OCI-LY3 (cell line): Measurements from ENCODE around the gene FNIP1.

Experiments used
- H2AFZ ChIP-seq: fragments of 200-600, 300-600 bp; shearing (Covaris generic); 2 replicates; pipeline ENCODE4 v1.6.0; 2014; ENCODE audit warnings: antibody characterized with exemption, low read depth, low read length
- H3K27ac ChIP-seq: fragments of 200-600, 300-600 bp; sonication (generic); 2 replicates; pipeline ENCODE4 v1.5.1; 2014; ENCODE audit warnings: mild to moderate bottlenecking, low read length, moderate library complexity, mixed read lengths
- H3K27me3 ChIP-seq: fragments of 200-600, 300-600 bp; sonication (generic); 2 replicates; pipeline ENCODE4 v1.6.1; 2014; ENCODE audit warnings: low read depth, low read length, mixed read lengths
- H3K36me3 ChIP-seq: fragments of 200-600, 300-600 bp; sonication (generic); replicated peaks from 2 replicates; pipeline ENCODE3; 2014; ENCODE audit warnings: low read depth, low read length, mixed read lengths
- H3K4me1 ChIP-seq: fragments of 300-600, 200-600 bp; sonication (generic); 2 replicates; pipeline ENCODE4 v1.6.1; 2014; ENCODE audit warnings: low read length, mixed read lengths
- H3K4me2 ChIP-seq: fragments of 200-600, 300-600 bp; sonication (generic); 2 replicates; pipeline ENCODE4 v1.6.1; 2014; ENCODE audit warnings: low read length, mixed read lengths
- H3K4me3 ChIP-seq: fragments of 300-600, 200-600 bp; sonication (generic); 2 replicates; pipeline ENCODE4 v1.5.1; 2014; ENCODE audit warnings: antibody characterized with exemption, mild to moderate bottlenecking, low read length, moderate library complexity
- H3K79me2 ChIP-seq: fragments of 300-600, 200-600 bp; shearing (Covaris generic); 2 replicates; pipeline ENCODE4 v1.6.1; 2014; ENCODE audit warnings: mild to moderate bottlenecking, low read length, mixed read lengths
- H3K9ac ChIP-seq: fragments of 300-600, 200-600 bp; shearing (Covaris generic); 2 replicates; pipeline ENCODE4 v1.6.0; 2014; ENCODE audit warnings: mild to moderate bottlenecking, low read length, moderate library complexity
- H3K9me3 ChIP-seq: fragments of 200-600, 300-600 bp; shearing (Covaris generic); 2 replicates; pipeline ENCODE4 v1.6.1; 2014; ENCODE audit warnings: low read length, mixed read lengths; ENCODE audit not compliant: insufficient read depth
- H4K20me1 ChIP-seq: fragments of 200-600, 300-600 bp; sonication (generic); 2 replicates; pipeline ENCODE4 v1.6.1; 2016; ENCODE audit warnings: low read length, mixed read lengths; ENCODE audit not compliant: insufficient read depth
- CTCF ChIP-seq: fragments of 200-600, 300-600 bp; sonication (generic); IDR thresholded peaks from 2 replicates; pipeline ENCODE4 v1.5.1; 2014; ENCODE audit warnings: antibody characterized with exemption, low read length, low read depth
- EZH2phosphoT487 ChIP-seq: fragments of 200-600 bp; shearing (Covaris generic); IDR thresholded peaks from 2 replicates; pipeline ENCODE4 v1.6.1; 2018; ENCODE audit warnings: antibody characterized with exemption, mixed run types, low read depth

FNIP1 gene

GRCh38 chr5:131795879-131796792, 681 bp downstream of the FNIP1 start:
- no peaks in the 10 kb centered on the region for H3K9me3 ChIP-seq
- H3K27me3 ChIP-seq: no peaks in the 10 kb centered on the region
- H3K4me2 ChIP-seq: peak overlapping the region; percentile 90
- peak overlapping the region; percentile 97 for H3K4me3 ChIP-seq
- peak overlapping the region; percentile 96 for H3K9ac ChIP-seq
- H2AFZ ChIP-seq: peak overlapping the region; percentile 82; the same call in 1 of the 2 replicates
- TF ChIP-seq CTCF (no peak), EZH2phosphoT487 (no peak)
- peak overlapping the region; percentile 69 for H3K27ac ChIP-seq
- peaks cover 53% of the 10 kb centered on the region for H3K79me2 ChIP-seq
- peaks cover 39% of the 10 kb centered on the region for H4K20me1 ChIP-seq
- peaks cover 14% of the 10 kb centered on the region for H3K4me1 ChIP-seq
- H3K36me3 ChIP-seq: peaks cover 4% of the 10 kb centered on the region

GRCh38 chr5:131795228-131795627, 1.6 kb downstream of the FNIP1 start:
- no peak overlapping the region for H3K27ac ChIP-seq
- H2AFZ ChIP-seq: no peak overlapping the region
- H3K4me1 ChIP-seq: peaks cover 14% of the 10 kb centered on the region
- peaks cover 47% of the 10 kb centered on the region for H4K20me1 ChIP-seq
- peaks cover 4% of the 10 kb centered on the region for H3K36me3 ChIP-seq
- peak overlapping the region; percentile 90 for H3K4me2 ChIP-seq
- no peaks in the 10 kb centered on the region for H3K9me3 ChIP-seq
- peaks cover 62% of the 10 kb centered on the region for H3K79me2 ChIP-seq
- TF ChIP-seq CTCF (no peak), EZH2phosphoT487 (no peak)
- peak overlapping the region; percentile 97 for H3K4me3 ChIP-seq
- no peak overlapping the region for H3K9ac ChIP-seq
- no peaks in the 10 kb centered on the region for H3K27me3 ChIP-seq

DNA sequence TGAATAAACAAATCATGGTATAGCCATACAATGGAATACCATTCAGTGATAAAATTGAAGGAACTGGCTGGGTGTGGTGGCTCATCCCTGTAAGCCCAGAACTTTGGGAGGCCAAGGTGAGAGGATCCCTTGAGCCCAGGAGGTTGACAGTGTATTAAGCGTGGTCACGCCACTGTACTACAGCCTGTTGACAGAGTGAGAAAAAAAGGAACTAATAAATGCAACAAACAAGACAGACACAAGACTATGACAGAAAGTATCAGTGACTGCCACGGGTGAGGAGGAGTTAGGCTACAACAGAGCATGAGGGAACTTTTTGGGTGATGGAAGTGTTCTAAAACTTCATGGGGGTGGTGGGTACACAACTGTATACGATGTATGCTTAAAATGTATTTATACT, 2.2 kb downstream of the FNIP1 start:
- H3K79me2 ChIP-seq: peaks cover 68% of the 10 kb centered on the region
- H3K27me3 ChIP-seq: no peaks in the 10 kb centered on the region
- H3K36me3 ChIP-seq: peaks cover 4% of the 10 kb centered on the region
- TF ChIP-seq EZH2phosphoT487 (no peak), CTCF (no peak)
- no peak overlapping the region for H3K4me2 ChIP-seq
- H3K27ac ChIP-seq: no peak overlapping the region
- no peak overlapping the region for H2AFZ ChIP-seq
- no peak overlapping the region for H3K9ac ChIP-seq
- peaks cover 53% of the 10 kb centered on the region for H4K20me1 ChIP-seq
- H3K9me3 ChIP-seq: no peaks in the 10 kb centered on the region
- H3K4me1 ChIP-seq: peaks cover 14% of the 10 kb centered on the region
- no peak overlapping the region for H3K4me3 ChIP-seq

- Histone ChIP-seq H3K4me2 (no peak overlapping the region), H3K27ac (no peak overlapping the region), H3K79me2 (peaks cover 82% of the 10 kb centered on the region), H3K36me3 (peaks cover 4% of the 10 kb centered on the region), H4K20me1 (peaks cover 63% of the 10 kb centered on the region), H2AFZ (no peak overlapping the region), H3K4me1 (peaks cover 13% of the 10 kb centered on the region), H3K4me3 (no peak overlapping the region), H3K9ac (no peak overlapping the region), H3K9me3 (no peaks in the 10 kb centered on the region), H3K27me3 (no peaks in the 10 kb centered on the region)
- no peak for TF ChIP-seq EZH2phosphoT487
- no peak for TF ChIP-seq CTCF
Observed at GRCh38 chr5:131792896-131793295, 3.9 kb downstream of the FNIP1 start.
